Measurements from ENCODE around the gene ARID1B. TPM values are rescaled to one million over a fixed set of nuclear protein-coding genes. Genes with fewer than 3 reads are reported as not detected.
A peak's percentile ranks its signal among the peaks of the same experiment; 100 is the strongest.

Gene ARID1B
- total RNA-seq, 1 experiment from 2014 or later = 91.7 TPM

DNA sequence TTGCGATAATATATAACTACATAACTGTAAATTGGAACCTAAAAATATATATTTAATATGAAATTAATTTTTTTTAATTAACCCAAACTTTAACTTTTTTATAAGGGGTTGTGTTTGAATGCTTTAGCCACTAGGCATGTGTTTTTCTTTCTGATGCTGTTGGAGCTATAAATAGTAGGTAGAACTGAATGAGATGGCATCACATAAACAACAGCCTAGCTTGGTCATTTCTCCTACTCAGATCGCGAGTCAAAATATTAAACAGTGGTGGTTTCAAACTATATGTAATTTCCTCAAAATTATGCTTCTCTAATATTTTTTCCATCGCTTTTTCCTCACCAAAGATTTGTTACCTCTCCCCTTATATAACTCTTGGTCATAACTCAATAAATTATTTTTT, 243.2 kb downstream of the ARID1B start:
- TF ChIP-seq POLR2AphosphoS5 (IDR thresholded peaks at IDR 0.05; ENCODE audit: low read depth, low read length) (no peak), TCF7L2 (IDR thresholded peaks at IDR 0.05; ENCODE audit: low read depth, low read length) (no peak), CTCF (IDR thresholded peaks at IDR 0.05) (no peak), SIN3A (IDR thresholded peaks at IDR 0.05; ENCODE audit: borderline replicate concordance, insufficient read depth, low read depth, low read length) (no peak)
- TF ChIP-seq, protein P1, sequence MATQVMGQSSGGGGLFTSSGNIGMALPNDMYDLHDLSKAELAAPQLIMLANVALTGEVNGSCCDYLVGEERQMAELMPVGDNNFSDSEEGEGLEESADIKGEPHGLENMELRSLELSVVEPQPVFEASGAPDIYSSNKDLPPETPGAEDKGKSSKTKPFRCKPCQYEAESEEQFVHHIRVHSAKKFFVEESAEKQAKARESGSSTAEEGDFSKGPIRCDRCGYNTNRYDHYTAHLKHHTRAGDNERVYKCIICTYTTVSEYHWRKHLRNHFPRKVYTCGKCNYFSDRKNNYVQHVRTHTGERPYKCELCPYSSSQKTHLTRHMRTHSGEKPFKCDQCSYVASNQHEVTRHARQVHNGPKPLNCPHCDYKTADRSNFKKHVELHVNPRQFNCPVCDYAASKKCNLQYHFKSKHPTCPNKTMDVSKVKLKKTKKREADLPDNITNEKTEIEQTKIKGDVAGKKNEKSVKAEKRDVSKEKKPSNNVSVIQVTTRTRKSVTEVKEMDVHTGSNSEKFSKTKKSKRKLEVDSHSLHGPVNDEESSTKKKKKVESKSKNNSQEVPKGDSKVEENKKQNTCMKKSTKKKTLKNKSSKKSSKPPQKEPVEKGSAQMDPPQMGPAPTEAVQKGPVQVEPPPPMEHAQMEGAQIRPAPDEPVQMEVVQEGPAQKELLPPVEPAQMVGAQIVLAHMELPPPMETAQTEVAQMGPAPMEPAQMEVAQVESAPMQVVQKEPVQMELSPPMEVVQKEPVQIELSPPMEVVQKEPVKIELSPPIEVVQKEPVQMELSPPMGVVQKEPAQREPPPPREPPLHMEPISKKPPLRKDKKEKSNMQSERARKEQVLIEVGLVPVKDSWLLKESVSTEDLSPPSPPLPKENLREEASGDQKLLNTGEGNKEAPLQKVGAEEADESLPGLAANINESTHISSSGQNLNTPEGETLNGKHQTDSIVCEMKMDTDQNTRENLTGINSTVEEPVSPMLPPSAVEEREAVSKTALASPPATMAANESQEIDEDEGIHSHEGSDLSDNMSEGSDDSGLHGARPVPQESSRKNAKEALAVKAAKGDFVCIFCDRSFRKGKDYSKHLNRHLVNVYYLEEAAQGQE (IDR thresholded peaks at IDR 0.05; ENCODE audit: insufficient read depth in 1 of 2, low read depth in 2 of 2, low read length in 1 of 2) = no peak
- DNase-seq (ENCODE audit: low read depth, low spot score) = no peak

GRCh38 chr6:157020881-157021343, 243.7 kb downstream of the ARID1B start:
- intact Hi-C loops (cut with micrococcal nuclease; ENCODE audit: unreplicated experiment) = loop anchor here (5.0 kb wide), 1 partner anchor 239 kb away; no protein-coding TSS in a partner anchor
- no TSS peak for BruUV-seq (replicated peaks)
- POLR2A ChIA-PET = interaction anchor here (0.6 kb wide), 1 partner anchor 18 kb away, joined by 5 read pairs; no protein-coding TSS in a partner anchor

More for the DNA sequence above, 243.2 kb downstream of the ARID1B start:
- intact Hi-C loops (cut with micrococcal nuclease; ENCODE audit: unreplicated experiment) = loop anchor here (5.0 kb wide), 1 partner anchor 238 kb away; no protein-coding TSS in a partner anchor
- Histone ChIP-seq H3K27ac (ENCODE audit: low read length) (peak overlapping the region; percentile 90), H3K4me3 (ENCODE audit: low read depth in 2 of 2, low read length in 2 of 2) (peak overlapping the region; percentile 78 to 84), H3K36me3 (ENCODE audit: control insufficient read depth, insufficient read depth, low read length) (no peaks in the 10 kb centered on the region; the same call in 1 of the 2 replicates), H3K4me1 (ENCODE audit: control insufficient read depth, insufficient read depth, low read length) (peaks cover 42% of the 10 kb centered on the region), H3K9me3 (ENCODE audit: control insufficient read depth, insufficient read depth, low read depth, low read length) (peaks cover 4% of the 10 kb centered on the region; the same call in 1 of the 2 replicates), H3K27me3 (ENCODE audit: control insufficient read depth, insufficient read depth, low read length) (no peaks in the 10 kb centered on the region)
- no peak for ATAC-seq
- TSS peak; percentile 98 for BruUV-seq (replicated peaks)
- ChIA-PET CTCF (no interaction called here), POLR2A (no interaction called here)
- in situ Hi-C loops (cut with HindIII; ENCODE audit: low pct_unique_long_range_greater_than_20kb, low sequenced_read_pairs) = no loop called here

More at GRCh38 chr6:157020881-157021343, 243.7 kb downstream of the ARID1B start:
- DNase-seq (ENCODE audit: low read depth, low spot score) (no peak), ATAC-seq (peak; percentile 63)
- no peaks in the 10 kb centered on the region; the same call in 1 of the 2 replicates for H3K36me3 ChIP-seq (ENCODE audit: control insufficient read depth, insufficient read depth, low read length)
- peaks cover 6% of the 10 kb centered on the region; the same call in 1 of the 2 replicates for H3K9me3 ChIP-seq (ENCODE audit: control insufficient read depth, insufficient read depth, low read depth, low read length)
- in situ Hi-C loops (cut with HindIII; ENCODE audit: low pct_unique_long_range_greater_than_20kb, low sequenced_read_pairs) = no loop called here
- H3K27me3 ChIP-seq (ENCODE audit: control insufficient read depth, insufficient read depth, low read length) = no peaks in the 10 kb centered on the region
- peak overlapping the region; percentile 78 to 84 for H3K4me3 ChIP-seq (ENCODE audit: low read depth in 2 of 2, low read length in 2 of 2)
- H3K4me1 ChIP-seq (ENCODE audit: control insufficient read depth, insufficient read depth, low read length) = peaks cover 42% of the 10 kb centered on the region
- peak overlapping the region; percentile 90 for H3K27ac ChIP-seq (ENCODE audit: low read length)
- TF ChIP-seq POLR2AphosphoS5 (IDR thresholded peaks at IDR 0.05; ENCODE audit: low read depth, low read length) (no peak), SIN3A (IDR thresholded peaks at IDR 0.05; ENCODE audit: borderline replicate concordance, insufficient read depth, low read depth, low read length) (no peak), TCF7L2 (IDR thresholded peaks at IDR 0.05; ENCODE audit: low read depth, low read length) (no peak), CTCF (IDR thresholded peaks at IDR 0.05) (no peak)
- TF ChIP-seq, protein P1 (IDR thresholded peaks at IDR 0.05; ENCODE audit: insufficient read depth in 1 of 2, low read depth in 2 of 2, low read length in 1 of 2) = no peak
- CTCF ChIA-PET = interaction anchor here (0.5 kb wide), 1 partner anchor 267 kb away, joined by 8 read pairs; no protein-coding TSS in a partner anchor
